ENCODE measurements around the gene CRYBG2.

The CRYBG2 gene

DNA sequence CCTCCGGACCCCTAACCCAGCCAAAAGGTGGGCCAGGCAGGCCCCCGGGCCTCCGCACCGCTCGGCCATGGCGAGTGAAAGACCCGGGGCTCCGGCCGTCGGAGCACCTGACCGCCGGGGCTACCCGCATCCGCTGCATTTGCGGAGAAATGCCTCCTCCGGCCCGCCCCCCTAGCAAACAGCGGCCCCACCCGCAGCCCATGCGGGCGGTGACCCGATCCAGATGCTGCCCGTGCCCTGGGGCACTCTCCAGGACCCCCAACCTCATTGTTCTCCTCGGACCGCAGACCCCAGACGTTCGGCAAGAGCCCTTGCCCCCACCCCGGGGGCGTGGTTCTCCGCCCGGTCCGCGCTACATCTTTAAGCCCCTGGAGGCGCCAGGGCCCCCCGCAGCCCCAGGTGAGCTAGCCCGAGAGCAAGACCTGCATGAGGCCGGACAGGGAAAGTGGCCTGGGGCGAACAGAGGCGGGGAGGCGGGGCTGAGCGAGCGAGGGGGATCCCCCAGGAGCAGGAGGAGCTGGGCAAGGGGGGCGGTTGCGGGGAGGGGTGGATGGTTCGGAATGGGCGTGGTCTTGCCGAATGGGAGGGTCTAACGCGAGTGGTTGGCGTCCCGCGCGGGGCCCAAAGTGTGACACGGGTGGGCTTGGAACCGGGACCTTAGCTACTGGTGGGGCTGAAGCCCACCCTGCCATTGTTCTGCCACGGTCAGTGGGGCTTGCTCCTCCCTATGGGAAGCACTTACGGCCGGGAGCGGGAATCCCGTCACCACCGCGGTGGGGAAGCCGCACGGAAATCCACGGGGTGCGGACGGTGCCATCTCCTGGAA lies 6.3 kb upstream of the CRYBG2 start:
- CTCF ChIA-PET, result interaction anchor here (0.7 kb wide), 1 partner anchor 57 kb away, joined by 3 read pairs; no protein-coding TSS in a partner anchor
- peak overlapping the region; percentile 13 to 72 (median 40) for H3K4me3 ChIP-seq (ENCODE audit: control insufficient read depth in 1 of 7, extremely low read depth in 1 of 7, insufficient read depth in 4 of 7, low read depth in 2 of 7, low read length in 6 of 7)
- WGBS (ENCODE audit: insufficient coverage), result 2% methylated on average over 60 of the region's 67 CpGs

GRCh38 chr1:26358411-26359384 lies 4.8 kb upstream of the CRYBG2 start:
- Histone ChIP-seq H3K4me3 (ENCODE audit: control insufficient read depth in 1 of 7, extremely low read depth in 1 of 7, insufficient read depth in 4 of 7, low read depth in 2 of 7, low read length in 6 of 7) (no peak overlapping the region), H3K27me3 (replicated peaks in 2 of 5; ENCODE audit: control insufficient read depth in 4 of 5, insufficient read depth in 5 of 5, low read length in 4 of 5) (peaks cover 0 to 40% (median 15%) of the 10 kb centered on the region in 5 experiments), H3K27ac (ENCODE audit: insufficient read depth in 1 of 2, low read depth in 1 of 2, low read length in 2 of 2, poor library complexity in 1 of 2, severe bottlenecking in 2 of 2) (no peak overlapping the region), H3K4me1 (ENCODE audit: control extremely low read depth in 1 of 4, control insufficient read depth in 4 of 4, insufficient read depth in 4 of 4, low read length in 3 of 4) (peaks cover 0 to 22% (median 19%) of the 10 kb centered on the region in 4 experiments), H3K9me3 (ENCODE audit: control extremely low read depth in 1 of 5, control insufficient read depth in 4 of 5, insufficient read depth in 2 of 5, low read depth in 1 of 5, low read length in 4 of 5) (no peaks in the 10 kb centered on the region), H3K36me3 (ENCODE audit: control insufficient read depth in 4 of 4, insufficient read depth in 4 of 4, low read length in 3 of 4) (no peaks in the 10 kb centered on the region)
- POLR2A ChIA-PET, result interaction anchor here (0.5 kb wide), 1 partner anchor 25 kb away, joined by 4 read pairs; no protein-coding TSS in a partner anchor
- CTCF ChIA-PET, result interaction anchor here (0.8 to 1.7 kb wide), 5 partner anchors 11 to 104 kb away, joined by 3 to 5 read pairs (median 4); no protein-coding TSS in a partner anchor
- DNase-seq, result no peak
- 82% methylated on average over 10 of the region's 15 CpGs for WGBS (ENCODE audit: insufficient coverage)

More for the DNA sequence above, 6.3 kb upstream of the CRYBG2 start:
- H3K27me3 ChIP-seq (replicated peaks in 2 of 5; ENCODE audit: control insufficient read depth in 4 of 5, insufficient read depth in 5 of 5, low read length in 4 of 5), result peaks cover 0 to 40% (median 15%) of the 10 kb centered on the region in 5 experiments
- H3K4me1 ChIP-seq (ENCODE audit: control extremely low read depth in 1 of 4, control insufficient read depth in 4 of 4, insufficient read depth in 4 of 4, low read length in 3 of 4), result peaks cover 0 to 36% (median 34%) of the 10 kb centered on the region in 4 experiments
- H3K27ac ChIP-seq (ENCODE audit: insufficient read depth in 1 of 2, low read depth in 1 of 2, low read length in 2 of 2, poor library complexity in 1 of 2, severe bottlenecking in 2 of 2), result no peak overlapping the region
- H3K36me3 ChIP-seq (ENCODE audit: control insufficient read depth in 4 of 4, insufficient read depth in 4 of 4, low read length in 3 of 4), result no peaks in the 10 kb centered on the region
- H3K9me3 ChIP-seq (ENCODE audit: control extremely low read depth in 1 of 5, control insufficient read depth in 4 of 5, insufficient read depth in 2 of 5, low read depth in 1 of 5, low read length in 4 of 5), result no peaks in the 10 kb centered on the region
- peak; percentile 21 to 48 (median 40) for DNase-seq
- POLR2A ChIA-PET, result interaction anchor here (0.6 kb wide), 1 partner anchor 137 kb away, joined by 3 read pairs; no protein-coding TSS in a partner anchor

GRCh38 chr1:26357121-26357602 lies 3.2 kb upstream of the CRYBG2 start:
- CTCF ChIA-PET, result interaction anchor here (1.0 kb wide), 1 partner anchor 60 kb away, joined by 3 read pairs; no protein-coding TSS in a partner anchor
- no peak for DNase-seq
- Histone ChIP-seq H3K9me3 (ENCODE audit: control extremely low read depth in 1 of 5, control insufficient read depth in 4 of 5, insufficient read depth in 2 of 5, low read depth in 1 of 5, low read length in 4 of 5) (no peaks in the 10 kb centered on the region), H3K4me3 (ENCODE audit: control insufficient read depth in 1 of 7, extremely low read depth in 1 of 7, insufficient read depth in 4 of 7, low read depth in 2 of 7, low read length in 6 of 7) (no peak overlapping the region), H3K27ac (ENCODE audit: insufficient read depth in 1 of 2, low read depth in 1 of 2, low read length in 2 of 2, poor library complexity in 1 of 2, severe bottlenecking in 2 of 2) (no peak overlapping the region), H3K27me3 (replicated peaks in 2 of 5; ENCODE audit: control insufficient read depth in 4 of 5, insufficient read depth in 5 of 5, low read length in 4 of 5) (peaks cover 0 to 40% (median 15%) of the 10 kb centered on the region in 5 experiments), H3K36me3 (ENCODE audit: control insufficient read depth in 4 of 4, insufficient read depth in 4 of 4, low read length in 3 of 4) (no peaks in the 10 kb centered on the region), H3K4me1 (ENCODE audit: control extremely low read depth in 1 of 4, control insufficient read depth in 4 of 4, insufficient read depth in 4 of 4, low read length in 3 of 4) (peaks cover 0 to 15% (median 13%) of the 10 kb centered on the region in 4 experiments)
- POLR2A ChIA-PET, result no interaction called here
- WGBS (ENCODE audit: insufficient coverage), result 86% methylated on average over 4 of the region's 10 CpGs

GRCh38 chr1:26356106-26356505 lies 2.2 kb upstream of the CRYBG2 start:
- Histone ChIP-seq H3K4me3 (ENCODE audit: control insufficient read depth in 1 of 7, extremely low read depth in 1 of 7, insufficient read depth in 4 of 7, low read depth in 2 of 7, low read length in 6 of 7) (no peak overlapping the region), H3K36me3 (ENCODE audit: control insufficient read depth in 4 of 4, insufficient read depth in 4 of 4, low read length in 3 of 4) (no peaks in the 10 kb centered on the region), H3K9me3 (ENCODE audit: control extremely low read depth in 1 of 5, control insufficient read depth in 4 of 5, insufficient read depth in 2 of 5, low read depth in 1 of 5, low read length in 4 of 5) (no peaks in the 10 kb centered on the region), H3K27ac (ENCODE audit: insufficient read depth in 1 of 2, low read depth in 1 of 2, low read length in 2 of 2, poor library complexity in 1 of 2, severe bottlenecking in 2 of 2) (no peak overlapping the region), H3K4me1 (ENCODE audit: control extremely low read depth in 1 of 4, control insufficient read depth in 4 of 4, insufficient read depth in 4 of 4, low read length in 3 of 4) (peaks cover 0 to 14% (median 13%) of the 10 kb centered on the region in 4 experiments), H3K27me3 (replicated peaks in 2 of 5; ENCODE audit: control insufficient read depth in 4 of 5, insufficient read depth in 5 of 5, low read length in 4 of 5) (peaks cover 0 to 32% (median 13%) of the 10 kb centered on the region in 5 experiments)
- DNase-seq, result no peak
- ChIA-PET POLR2A (no interaction called here), CTCF (interaction anchor here (1.6 kb wide), 1 partner anchor 71 kb away, joined by 4 read pairs; no protein-coding TSS in a partner anchor)
- WGBS (ENCODE audit: insufficient coverage), result 100% methylated on average over 2 of the region's 5 CpGs

DNA sequence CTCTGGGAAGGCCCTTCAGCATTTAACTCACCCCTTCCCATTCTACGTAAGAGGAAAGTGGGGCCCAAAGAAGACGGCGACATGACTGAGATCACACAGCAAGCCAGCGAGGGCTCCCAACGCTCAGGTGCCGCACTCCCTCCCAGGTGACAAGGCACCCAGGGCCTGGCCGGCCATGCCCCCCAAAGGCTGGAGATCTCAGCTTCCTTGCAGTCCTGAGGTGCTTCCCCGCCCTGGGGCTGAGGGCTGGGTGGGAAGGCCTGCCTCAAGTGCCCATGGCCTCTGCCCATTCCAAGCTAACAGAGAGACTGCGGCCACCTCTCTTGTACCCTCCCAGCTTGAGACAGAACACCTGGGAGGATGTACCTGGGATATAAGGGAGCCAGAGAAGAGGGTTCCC lies 1.0 kb upstream of the CRYBG2 start:
- ChIA-PET POLR2A (no interaction called here), CTCF (interaction anchor here (1.5 to 1.6 kb wide), 2 partner anchors 12 to 70 kb away, joined by 3 to 4 read pairs; no protein-coding TSS in a partner anchor)
- no peak overlapping the region for H3K4me3 ChIP-seq (ENCODE audit: control insufficient read depth in 1 of 7, extremely low read depth in 1 of 7, insufficient read depth in 4 of 7, low read depth in 2 of 7, low read length in 6 of 7)
- no peaks in the 10 kb centered on the region for H3K9me3 ChIP-seq (ENCODE audit: control extremely low read depth in 1 of 5, control insufficient read depth in 4 of 5, insufficient read depth in 2 of 5, low read depth in 1 of 5, low read length in 4 of 5)
- WGBS (ENCODE audit: insufficient coverage), result 100% methylated on average over 8 of the region's 9 CpGs
- H3K4me1 ChIP-seq (ENCODE audit: control extremely low read depth in 1 of 4, control insufficient read depth in 4 of 4, insufficient read depth in 4 of 4, low read length in 3 of 4), result peaks cover 0 to 6% (median 3%) of the 10 kb centered on the region in 4 experiments
- DNase-seq, result no peak
- H3K27me3 ChIP-seq (replicated peaks in 2 of 5; ENCODE audit: control insufficient read depth in 4 of 5, insufficient read depth in 5 of 5, low read length in 4 of 5), result peaks cover 0 to 21% (median 7%) of the 10 kb centered on the region in 5 experiments
- no peak overlapping the region for H3K27ac ChIP-seq (ENCODE audit: insufficient read depth in 1 of 2, low read depth in 1 of 2, low read length in 2 of 2, poor library complexity in 1 of 2, severe bottlenecking in 2 of 2)
- H3K36me3 ChIP-seq (ENCODE audit: control insufficient read depth in 4 of 4, insufficient read depth in 4 of 4, low read length in 3 of 4), result no peaks in the 10 kb centered on the region

DNA sequence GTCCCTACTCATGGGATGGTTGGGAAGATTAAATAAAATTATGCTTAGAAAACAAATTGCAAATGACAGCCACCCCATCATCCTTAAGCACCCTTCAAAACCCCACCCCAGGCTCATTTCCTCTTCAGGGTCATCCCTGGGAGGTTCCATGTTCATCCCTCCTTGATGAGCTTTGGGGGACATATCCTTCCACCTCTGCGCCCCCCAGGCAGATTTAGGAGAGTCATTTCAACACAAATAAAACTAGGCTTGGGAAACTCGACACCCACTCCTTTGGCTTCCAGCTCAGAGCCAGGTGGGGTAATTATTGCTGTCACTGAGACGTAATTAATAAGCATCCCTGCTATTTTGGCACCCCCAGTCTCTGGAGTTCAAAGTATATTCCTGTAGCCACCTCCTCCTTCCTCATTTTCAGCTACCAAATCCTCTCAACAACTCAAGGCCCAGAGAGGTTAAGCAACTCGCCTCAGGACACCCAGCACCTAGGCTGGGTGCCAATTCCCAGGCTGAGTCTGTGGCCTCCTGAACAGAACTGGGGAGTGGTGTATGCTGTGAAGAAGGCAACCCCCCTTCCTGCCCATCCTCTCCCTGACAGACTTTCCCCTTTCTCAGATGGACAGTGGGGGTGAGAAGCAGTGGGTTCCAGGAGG lies 595 bp downstream of the CRYBG2 start:
- peaks cover 0 to 5% (median 0%) of the 10 kb centered on the region in 4 experiments for H3K4me1 ChIP-seq (ENCODE audit: control extremely low read depth in 1 of 4, control insufficient read depth in 4 of 4, insufficient read depth in 4 of 4, low read length in 3 of 4)
- ChIA-PET POLR2A (no interaction called here), CTCF (interaction anchor here (1.0 kb wide), 1 partner anchor 35 kb away, joined by 3 read pairs; the partner anchor contains the start of gene CD52)
- H3K27me3 ChIP-seq (replicated peaks in 2 of 5; ENCODE audit: control insufficient read depth in 4 of 5, insufficient read depth in 5 of 5, low read length in 4 of 5), result peaks cover 0 to 4% (median 0%) of the 10 kb centered on the region in 5 experiments
- no peaks in the 10 kb centered on the region for H3K36me3 ChIP-seq (ENCODE audit: control insufficient read depth in 4 of 4, insufficient read depth in 4 of 4, low read length in 3 of 4)
- DNase-seq, result no peak
- no peak overlapping the region for H3K4me3 ChIP-seq (ENCODE audit: control insufficient read depth in 1 of 7, extremely low read depth in 1 of 7, insufficient read depth in 4 of 7, low read depth in 2 of 7, low read length in 6 of 7)
- no peaks in the 10 kb centered on the region for H3K9me3 ChIP-seq (ENCODE audit: control extremely low read depth in 1 of 5, control insufficient read depth in 4 of 5, insufficient read depth in 2 of 5, low read depth in 1 of 5, low read length in 4 of 5)
- H3K27ac ChIP-seq (ENCODE audit: insufficient read depth in 1 of 2, low read depth in 1 of 2, low read length in 2 of 2, poor library complexity in 1 of 2, severe bottlenecking in 2 of 2), result no peak overlapping the region
- 100% methylated on average over 3 of the region's 4 CpGs for WGBS (ENCODE audit: insufficient coverage)
